ENCODE measurements around the gene CRELD2.

The CRELD2 gene

DNA sequence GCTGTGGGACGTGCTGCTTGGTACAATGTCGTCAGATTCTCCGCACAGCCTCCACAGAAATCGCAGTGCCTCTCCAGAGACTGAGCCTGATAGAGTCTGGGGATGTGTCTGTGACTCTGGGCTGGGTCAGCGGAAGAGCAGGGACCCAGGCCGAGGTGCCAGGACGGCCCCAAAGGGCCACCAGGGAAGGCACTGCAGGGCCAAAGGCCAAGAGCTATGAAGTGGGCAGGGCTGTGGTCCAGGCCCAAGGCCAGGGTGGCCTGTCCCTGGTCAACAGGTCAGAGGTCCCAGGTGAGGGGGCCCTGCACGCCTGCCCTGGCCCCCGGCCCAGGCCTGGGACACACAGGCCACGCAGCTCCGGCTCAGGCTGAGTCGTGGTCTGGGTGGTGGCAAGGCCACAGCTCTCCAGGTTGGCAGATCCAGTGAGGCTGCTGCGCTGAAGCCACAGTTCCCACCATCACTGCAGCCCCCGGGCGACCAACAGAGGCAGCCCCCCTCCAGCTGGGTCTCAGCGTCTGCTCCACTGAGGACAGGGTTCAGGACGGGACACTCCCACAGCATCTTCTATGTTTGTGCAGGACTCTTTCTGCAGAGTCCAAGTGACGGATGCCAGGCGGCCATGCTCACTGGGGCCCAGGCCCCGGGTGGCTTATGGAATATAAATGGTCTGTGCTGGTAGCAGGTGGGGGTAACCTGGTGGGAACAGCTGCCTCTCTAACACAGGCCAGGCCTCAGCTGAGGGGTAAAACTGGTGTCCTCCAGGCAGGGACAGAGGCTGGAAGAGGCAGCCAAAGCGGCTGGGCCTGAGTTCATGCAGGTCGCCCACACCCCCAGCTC lies 37.4 kb downstream of the CRELD2 start:
- in situ Hi-C loops (cut with HindIII; ENCODE audit: low sequenced_read_pairs), result no loop called here

DNA sequence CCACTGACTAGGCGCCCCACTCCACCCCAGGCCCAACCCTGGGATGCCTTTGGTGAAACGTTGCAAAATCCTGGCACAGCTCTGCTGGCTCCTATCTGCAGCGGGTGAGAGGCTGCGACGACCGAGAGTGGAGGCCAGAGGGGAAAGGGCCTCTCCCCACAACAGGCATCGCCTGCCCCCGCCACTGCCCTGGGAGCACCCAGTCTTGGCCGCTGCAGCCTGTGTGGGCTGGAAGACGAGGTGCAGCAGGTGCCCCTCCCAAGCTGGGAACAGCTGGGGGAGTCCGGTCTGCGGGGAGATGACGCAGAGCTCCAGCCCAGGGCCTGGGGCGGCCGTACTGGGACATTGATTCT lies 38.0 kb downstream of the CRELD2 start:
- in situ Hi-C loops (cut with HindIII; ENCODE audit: low sequenced_read_pairs), result no loop called here

DNA sequence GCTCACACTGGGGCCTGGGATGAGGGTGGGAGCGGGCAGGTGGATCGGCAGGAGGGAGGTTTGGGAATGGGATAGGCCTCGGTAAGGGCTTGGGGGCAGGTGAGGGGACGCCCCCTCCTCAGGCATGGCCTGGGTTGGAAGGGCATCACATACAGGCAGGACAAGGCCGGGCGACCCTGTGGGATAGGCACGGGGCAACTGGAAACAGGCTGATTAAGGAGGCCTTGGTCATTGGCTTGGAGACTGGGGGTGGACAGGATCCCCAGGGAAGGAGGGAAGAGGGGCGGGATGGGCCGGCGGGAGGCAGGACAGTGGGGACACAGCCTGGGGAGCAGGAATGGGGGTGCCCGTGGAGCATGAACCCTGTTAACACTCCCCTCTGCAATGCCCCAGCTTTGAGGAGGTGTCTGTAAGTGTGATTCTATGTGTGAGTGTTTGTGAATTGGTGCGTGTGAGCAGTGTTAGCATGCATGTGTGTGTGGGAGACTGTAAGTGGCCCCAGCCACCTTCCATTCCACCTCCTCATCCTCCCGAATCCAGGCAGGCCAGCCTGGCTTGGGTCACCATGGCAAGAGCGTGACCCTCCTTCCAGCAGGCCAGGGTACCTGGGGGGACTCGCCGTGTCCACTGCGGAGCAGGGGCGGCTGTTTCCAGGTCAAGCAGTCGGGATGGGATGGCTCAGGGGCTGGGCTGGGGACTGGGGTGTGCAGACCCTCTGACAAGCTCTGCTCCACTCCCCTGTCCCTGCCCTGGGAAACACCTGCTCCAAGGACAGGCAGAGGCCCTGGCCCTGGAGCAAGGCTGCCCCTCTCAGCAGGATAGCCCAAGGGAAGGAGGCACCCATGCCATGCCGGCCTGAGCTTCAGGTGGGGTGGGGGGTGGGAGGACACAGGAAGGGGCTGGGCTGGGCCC lies 38.7 kb downstream of the CRELD2 start:
- in situ Hi-C loops (cut with HindIII; ENCODE audit: low sequenced_read_pairs), result no loop called here

DNA sequence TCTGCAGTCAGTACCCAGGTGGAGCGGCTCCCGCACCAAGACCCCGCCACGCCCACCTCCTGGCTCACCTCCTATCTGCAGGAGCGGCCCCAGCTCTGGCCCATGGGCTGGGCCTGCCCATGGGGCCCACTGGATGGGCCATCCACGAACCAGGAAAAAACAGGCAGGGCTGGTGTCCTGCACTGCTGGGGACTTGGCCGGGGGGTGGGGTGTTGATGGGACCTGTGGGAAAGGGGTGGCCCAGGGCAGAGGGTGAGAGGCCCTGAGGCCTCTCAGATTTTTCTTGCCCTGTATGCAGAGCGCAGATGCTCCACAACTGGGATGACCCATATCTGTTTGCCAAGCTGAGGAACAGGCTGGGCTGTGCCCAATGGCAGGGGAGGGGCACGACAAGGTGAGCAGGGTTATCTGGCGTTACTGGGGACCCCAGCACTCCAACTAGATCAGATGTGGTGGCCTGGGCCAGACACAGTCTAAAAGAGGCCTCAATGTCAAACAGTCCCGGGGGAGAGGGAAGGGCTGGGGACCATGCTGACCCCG lies 39.5 kb downstream of the CRELD2 start:
- in situ Hi-C loops (cut with HindIII; ENCODE audit: low sequenced_read_pairs), result no loop called here

DNA sequence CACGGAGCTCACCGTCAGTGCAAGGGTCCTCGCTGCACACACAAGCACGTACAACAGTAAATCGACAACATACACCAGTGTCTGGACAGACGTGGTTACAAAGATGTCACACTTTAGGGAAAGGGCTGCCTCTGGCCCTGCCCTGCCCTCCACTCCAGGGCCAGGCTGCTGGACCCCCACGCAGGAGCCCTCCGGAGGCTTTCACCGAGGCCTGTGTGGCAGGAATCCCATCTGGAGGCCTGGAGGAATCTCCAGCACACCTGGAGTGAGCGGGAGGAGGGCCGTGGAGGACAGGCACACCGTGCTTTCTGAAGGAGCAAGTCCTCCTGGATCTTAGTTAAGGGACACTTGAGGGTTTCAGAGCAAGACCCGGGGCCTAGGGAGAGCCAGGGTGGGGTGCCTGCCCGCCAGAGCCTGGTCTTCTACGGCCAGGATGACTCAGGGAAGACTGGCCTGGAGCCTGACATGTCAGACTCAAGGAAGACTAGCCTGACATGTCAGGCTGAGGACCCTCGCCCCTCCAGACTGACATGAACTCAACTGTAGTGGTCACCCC lies 40.0 kb downstream of the CRELD2 start:
- in situ Hi-C loops (cut with HindIII; ENCODE audit: low sequenced_read_pairs), result no loop called here

DNA sequence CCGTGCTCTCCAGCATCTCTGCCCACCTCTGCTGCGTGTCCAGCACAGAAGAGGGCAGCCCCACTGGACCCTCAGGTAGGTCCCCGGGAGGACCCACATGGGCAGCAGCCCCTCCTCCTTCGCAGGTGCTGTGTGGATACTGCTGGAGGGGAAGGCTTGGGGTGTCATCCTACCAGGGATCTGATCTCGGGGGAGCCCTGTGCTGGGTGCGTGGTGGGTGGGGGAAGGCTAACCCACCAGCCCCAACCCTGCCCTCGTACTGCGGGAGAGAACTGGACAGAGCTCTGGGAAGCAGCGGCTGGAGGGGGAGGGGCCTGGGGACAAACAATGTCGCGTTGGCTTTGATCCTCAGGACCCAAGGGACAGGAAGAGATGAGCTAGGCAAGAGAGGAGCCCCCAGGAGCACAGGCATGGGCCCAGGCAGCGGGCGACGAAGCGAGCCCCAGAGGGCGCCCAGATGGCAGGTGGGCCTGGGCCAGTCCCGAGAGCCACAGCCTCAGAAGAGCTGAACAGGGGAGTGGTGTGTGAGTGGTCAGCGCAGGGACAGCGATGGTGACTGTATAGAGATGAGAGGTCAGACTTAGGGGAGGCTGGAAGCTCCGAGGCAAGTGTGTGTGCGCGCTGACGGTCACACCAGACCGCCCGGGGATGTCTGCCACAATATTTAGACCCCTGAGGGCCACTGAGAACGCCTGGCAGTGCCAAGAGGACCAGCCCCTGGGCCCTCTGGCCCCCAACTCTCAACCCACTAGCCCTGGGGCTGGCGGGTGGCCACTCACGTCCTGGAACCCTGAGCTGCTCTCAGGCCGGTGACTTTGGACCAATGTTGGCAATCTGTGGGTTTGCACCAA lies 40.7 kb downstream of the CRELD2 start:
- in situ Hi-C loops (cut with HindIII; ENCODE audit: low sequenced_read_pairs), result no loop called here

GRCh38 chr22:49959782-49960158 lies 41.3 kb downstream of the CRELD2 start:
- in situ Hi-C loops (cut with HindIII; ENCODE audit: low sequenced_read_pairs), result no loop called here

GRCh38 chr22:49960159-49961004 lies 41.9 kb downstream of the CRELD2 start, which contains the start of gene PIM3:
TSS of gene PIM3 (plus strand) at chr22:49960772. CDS start at chr22:49960948, 176 bp downstream.
- in situ Hi-C loops (cut with HindIII; ENCODE audit: low sequenced_read_pairs), result no loop called here

GRCh38 chr22:49961005-49961600 lies 42.7 kb downstream of the CRELD2 start:
- in situ Hi-C loops (cut with HindIII; ENCODE audit: low sequenced_read_pairs), result no loop called here

- in situ Hi-C loops (cut with HindIII; ENCODE audit: low sequenced_read_pairs), result no loop called here
Measured at GRCh38 chr22:49961601-49962011, 43.2 kb downstream of the CRELD2 start.

GRCh38 chr22:49962012-49962750 lies 43.7 kb downstream of the CRELD2 start:
- in situ Hi-C loops (cut with HindIII; ENCODE audit: low sequenced_read_pairs), result no loop called here

- in situ Hi-C loops (cut with HindIII; ENCODE audit: low sequenced_read_pairs), result no loop called here
Measured at GRCh38 chr22:49962751-49963646, 44.6 kb downstream of the CRELD2 start.

DNA sequence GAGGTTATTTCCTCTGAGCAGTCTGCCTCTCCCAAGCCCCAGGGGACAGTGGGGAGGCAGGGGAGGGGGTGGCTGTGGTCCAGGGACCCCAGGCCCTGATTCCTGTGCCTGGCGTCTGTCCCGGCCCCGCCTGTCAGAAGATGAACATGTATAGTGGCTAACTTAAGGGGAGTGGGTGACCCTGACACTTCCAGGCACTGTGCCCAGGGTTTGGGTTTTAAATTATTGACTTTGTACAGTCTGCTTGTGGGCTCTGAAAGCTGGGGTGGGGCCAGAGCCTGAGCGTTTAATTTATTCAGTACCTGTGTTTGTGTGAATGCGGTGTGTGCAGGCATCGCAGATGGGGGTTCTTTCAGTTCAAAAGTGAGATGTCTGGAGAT lies 45.2 kb downstream of the CRELD2 start:
- in situ Hi-C loops (cut with HindIII; ENCODE audit: low sequenced_read_pairs), result no loop called here

DNA sequence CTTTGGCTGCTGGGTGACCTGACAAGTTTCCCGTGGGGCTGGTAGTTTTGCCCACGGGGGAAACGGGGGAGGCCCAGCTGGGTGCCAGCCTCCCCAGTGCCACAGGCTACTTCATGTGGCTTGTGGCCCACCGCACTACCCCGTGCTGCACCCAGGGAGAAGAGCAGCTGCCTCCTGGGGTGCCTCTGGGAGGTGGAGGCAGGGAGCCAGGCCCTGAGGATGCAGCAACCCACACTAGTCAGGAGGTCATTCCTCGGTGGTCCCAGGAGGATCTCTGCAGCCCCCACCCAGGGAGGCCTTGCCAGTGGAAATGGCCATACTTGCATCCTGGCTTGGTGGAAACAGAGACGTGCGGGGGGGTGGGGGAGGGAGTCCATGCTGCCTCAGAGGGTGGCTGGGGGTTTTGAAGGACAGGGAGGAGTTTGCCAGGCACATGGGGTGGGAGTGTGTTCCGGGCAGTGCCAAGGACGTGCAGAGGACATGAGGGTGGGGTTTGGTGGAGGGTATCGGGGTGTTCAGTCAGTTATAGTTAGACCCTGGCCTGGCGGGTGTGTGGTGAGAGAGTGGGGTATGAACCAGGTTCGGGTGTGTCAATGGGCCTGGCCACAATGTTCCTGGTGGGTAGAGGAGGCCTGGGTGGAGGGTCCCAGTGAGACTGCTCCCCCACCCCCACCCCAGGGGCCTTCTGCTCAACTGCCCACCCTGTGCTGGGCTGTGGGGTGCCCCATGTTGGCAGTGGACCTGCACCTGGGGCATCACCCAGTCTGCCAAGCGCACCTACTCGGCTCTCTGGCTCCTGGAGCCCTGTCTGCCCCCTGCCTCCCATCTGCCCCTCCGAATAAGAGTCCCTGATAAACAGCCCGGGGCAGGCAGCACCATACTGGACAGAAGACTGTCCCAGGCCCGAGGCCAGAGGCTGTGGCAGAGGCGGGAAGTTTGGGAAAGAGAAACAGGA lies 46.0 kb downstream of the CRELD2 start:
- in situ Hi-C loops (cut with HindIII; ENCODE audit: low sequenced_read_pairs), result no loop called here

GRCh38 chr22:49965091-49966040 lies 46.9 kb downstream of the CRELD2 start:
- in situ Hi-C loops (cut with HindIII; ENCODE audit: low sequenced_read_pairs), result no loop called here
